HG03520 (cell line): ENCODE data around the gene CYP26C1.
"Not testable (repeated sequence)": the region's sequence is repeated elsewhere in the genome, so short reads cannot be mapped to it uniquely, and the experiment has no call there.

Experiments used
- ATAC-seq: cut with Tn5 transposase; IDR thresholded peaks from one replicate; pipeline ENCODE4 v1.9.1; 2021; ENCODE audit warnings: mild to moderate bottlenecking, moderate library complexity; ENCODE audit not compliant: unreplicated experiment

CYP26C1 gene

DNA sequence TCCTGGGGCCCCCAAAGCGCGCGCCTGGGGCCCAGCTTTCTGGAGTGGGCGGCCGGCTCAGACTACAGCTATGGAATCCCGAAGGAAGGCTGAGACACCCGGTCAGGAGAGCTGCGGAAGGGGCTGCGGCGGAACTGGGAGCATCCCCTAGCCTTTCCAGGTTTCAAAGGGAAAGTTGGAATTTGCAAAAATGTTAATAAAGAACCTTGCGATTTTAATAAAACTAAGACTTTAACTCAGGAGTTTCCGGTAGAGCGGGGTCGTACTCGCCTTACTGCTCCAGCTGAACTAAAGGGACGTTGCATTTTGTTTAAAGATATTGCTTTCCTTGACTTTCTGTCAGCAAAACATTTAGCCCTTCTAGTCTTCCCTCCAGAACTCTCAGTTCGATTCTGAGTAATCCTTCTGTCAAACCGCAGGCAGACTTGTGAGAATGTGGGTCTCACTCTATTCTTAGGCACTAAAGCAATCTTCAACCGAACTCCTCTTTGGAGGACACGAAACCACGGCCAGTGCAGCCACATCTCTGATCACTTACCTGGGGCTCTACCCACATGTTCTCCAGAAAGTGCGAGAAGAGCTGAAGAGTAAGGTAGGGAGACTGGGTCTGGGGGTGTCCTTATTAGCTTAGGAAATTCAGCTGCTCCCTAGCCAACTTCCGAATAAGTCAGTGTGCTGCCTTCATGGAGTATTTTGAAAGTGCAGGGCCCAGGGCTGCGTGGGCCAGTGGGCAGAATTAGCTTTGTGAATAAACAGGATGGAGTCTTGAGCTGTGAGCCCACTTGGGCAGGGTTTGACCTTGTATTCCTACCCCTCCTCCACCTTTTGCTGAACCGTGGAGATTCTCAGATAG, 15.0 kb downstream of the CYP26C1 start:
- no peak for ATAC-seq

DNA sequence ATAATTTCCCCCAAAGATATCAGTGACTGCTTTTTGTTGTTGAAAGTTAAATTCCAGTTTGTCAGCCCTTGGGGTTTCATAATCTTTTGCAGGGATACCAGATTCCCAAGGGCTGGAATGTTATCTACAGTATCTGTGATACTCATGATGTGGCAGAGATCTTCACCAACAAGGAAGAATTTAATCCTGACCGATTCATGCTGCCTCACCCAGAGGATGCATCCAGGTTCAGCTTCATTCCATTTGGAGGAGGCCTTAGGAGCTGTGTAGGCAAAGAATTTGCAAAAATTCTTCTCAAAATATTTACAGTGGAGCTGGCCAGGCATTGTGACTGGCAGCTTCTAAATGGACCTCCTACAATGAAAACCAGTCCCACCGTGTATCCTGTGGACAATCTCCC, 16.3 kb downstream of the CYP26C1 start:
- ATAC-seq = no peak

DNA sequence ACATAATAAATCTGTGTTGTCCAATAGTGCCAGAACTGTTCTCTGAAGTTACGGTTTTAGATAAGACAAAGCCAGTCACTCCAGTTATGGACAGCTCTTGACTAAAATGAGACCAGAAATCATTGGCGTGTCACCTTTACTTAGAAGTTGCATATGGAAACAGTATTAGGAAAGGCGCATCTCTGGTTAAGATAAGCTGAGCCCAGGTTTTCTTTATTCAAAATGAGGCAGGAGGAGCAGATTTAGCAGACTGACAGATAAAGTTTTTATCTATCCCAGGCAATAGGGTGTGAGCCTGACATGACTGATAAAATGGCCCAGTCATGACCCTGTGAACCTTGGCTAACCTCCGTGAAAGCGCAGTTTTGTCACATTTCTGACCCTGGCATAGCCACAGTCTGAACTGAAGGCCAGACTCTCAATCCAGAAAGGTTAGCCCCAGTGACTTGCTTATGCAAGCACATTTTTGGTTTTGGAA, 17.3 kb downstream of the CYP26C1 start:
- no peak for ATAC-seq

DNA sequence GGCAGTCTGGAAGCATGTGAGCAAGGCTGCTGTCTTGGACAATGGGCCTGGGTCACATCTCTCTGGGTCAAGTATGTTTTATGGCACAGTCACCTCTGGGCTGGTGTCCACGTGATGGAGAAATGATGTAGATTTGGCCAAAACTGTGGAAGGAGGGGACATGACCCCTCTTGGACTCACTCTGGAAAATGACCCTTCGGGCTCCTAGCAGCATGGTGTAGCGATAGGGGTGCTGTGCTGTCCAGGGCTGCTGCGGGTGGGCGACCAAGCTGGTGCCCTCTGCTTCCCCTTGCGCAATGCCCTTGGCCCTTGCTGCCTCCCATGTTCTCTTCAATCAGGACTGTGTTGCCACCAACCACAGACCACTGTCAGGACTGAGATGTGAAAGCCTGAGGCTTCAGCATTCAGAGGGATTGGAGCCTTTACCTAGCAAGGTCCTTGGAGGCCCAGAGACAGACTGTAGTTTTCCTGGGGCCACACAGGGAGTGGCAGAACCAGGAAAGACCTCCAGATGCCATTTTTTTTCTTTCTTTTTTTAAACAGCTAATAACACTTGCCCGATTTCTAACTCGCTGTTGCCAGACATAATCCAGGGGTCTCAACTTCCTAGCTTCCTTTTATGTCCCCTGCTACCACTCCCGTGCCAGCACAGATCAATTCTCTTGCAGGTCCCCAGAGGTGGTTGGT, 19.2 kb downstream of the CYP26C1 start:
- ATAC-seq = no peak

DNA sequence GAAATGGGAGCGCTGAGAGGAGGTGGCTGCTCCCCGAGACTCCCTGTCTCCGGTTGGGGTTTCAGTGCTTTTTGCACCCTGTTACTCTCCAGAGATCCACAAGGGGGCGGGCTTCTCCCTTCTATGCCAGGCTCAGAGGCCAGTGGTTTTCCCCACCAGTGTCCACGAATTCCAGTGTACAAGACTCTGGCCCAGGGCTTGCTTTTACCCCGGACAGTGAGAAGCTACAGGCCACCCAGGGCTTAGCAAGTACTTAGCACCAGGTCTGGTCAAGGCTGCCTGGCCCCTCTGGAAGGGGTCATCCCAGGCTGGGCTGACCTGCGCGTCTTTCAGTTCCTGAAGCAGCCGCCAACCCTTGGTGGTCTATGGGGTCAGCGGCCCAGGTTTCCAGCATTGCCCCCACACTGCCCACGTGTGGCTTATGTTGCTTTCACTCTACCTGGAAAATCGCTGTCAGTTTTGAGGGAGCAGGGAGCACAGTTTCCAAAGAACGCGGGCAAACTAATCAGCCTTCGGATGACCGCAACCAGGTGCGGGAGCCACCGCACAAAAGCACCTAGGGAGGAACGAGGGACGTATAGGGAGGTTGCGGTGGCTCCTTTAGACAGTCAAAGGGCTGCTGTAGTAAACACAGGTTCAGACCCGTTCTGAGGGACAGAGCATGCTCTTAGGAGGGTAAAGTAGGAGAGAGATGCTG, 19.9 kb downstream of the CYP26C1 start:
- ATAC-seq = no peak

DNA sequence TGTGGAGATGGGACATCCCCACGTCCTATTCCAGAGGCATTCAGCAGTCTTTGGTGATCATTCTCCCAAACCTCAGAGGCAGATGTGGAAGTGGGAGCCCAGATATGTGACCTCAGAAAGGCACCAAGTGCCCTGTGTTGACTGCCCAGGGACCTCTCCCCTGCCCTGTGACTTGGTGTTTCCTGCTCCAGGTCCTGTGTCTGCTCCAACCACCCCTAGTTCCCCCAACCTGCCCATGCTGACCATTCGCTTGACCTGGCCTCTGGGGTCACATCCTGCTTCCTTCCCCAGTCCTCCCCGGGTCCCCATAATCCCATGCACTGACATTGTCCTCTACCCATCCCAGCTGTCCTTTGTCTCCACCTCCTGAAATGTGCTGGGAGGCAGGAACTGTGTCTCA, 20.7 kb downstream of the CYP26C1 start:
- ATAC-seq = no peak

DNA sequence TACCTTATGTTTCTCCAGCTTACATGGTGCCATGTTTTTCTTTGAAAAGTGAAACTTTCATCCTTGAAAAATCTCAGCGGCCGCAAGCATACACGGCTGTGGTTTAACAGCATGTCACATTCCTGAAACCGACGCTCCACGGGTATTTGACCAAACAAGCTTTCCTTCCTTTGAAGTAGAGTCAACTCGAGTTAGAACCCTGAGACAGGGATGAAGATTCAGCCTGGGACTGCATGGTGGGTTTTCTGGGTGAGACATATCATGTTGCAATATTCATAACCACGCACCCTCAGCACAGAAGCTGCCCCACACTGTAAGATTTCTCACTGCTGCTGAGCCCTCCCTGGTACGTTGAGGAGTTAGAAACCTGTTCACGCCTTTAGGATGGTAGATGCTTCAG, 21.2 kb downstream of the CYP26C1 start:
- ATAC-seq = no peak

DNA sequence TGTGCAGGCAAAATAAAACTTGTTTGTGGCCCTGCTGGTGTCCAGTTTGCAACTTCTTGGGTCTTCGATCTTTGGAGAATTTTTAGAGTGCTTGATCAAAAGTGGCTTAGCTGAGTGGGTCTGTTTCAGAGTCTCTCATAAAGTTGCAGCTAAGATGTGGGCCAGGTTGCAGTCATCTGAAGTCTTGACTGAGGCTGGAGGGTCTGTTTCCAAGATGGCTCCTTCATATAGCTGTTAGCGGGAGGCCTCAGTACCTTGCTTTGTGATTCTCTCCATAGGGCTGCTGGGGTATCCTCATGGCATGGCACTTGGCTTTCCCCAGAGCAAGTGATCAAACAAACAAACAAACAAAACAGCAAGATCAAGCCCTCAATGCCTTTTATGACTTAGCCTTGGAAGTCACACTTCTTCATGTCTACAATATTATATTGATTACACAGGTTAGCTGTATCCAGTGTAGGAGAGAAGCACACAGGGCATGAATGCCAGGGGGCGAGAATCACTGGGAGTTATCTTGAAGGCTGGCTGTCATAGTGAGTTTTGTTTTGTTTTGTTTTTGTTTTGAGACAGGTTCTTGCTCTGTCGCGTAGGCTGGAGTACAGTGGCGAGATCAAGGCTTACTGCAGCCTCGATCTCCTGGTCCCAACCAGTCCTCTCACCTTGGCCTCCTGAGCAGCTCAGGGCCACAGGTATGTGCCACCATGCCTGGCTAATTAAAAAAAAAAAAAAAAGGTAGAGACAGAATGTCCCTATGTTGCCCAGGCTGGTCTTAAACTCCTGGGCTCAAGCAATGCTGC, 23.3 kb downstream of the CYP26C1 start:
- no peak for ATAC-seq

DNA sequence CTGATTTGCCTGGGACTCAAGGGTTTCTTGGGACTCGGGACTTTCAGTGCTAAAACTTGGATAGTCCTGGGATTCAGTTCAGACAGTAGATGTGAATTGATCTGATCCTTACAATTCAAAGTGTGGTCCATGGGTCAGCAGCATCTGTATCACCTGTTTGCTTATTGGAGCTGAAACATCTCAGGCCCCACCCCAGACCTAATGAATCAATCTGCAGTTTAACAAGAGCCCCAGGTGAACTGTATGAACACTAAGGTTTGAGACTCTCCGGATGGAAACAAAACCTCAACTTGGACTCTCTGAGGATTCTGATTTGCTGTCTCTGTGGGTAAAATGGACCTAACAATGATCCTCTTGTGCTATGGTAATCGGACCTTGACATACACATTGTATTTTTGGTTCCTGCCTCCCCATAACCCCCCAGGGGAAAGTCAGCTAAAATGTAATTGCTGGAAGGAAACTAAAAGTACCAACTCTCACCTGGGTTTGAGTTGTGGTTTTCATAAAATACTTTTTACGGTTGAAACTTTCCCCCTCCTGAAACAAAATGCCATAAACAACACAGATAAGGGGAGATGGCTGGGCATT, 24.8 kb downstream of the CYP26C1 start:
- ATAC-seq = no peak

DNA sequence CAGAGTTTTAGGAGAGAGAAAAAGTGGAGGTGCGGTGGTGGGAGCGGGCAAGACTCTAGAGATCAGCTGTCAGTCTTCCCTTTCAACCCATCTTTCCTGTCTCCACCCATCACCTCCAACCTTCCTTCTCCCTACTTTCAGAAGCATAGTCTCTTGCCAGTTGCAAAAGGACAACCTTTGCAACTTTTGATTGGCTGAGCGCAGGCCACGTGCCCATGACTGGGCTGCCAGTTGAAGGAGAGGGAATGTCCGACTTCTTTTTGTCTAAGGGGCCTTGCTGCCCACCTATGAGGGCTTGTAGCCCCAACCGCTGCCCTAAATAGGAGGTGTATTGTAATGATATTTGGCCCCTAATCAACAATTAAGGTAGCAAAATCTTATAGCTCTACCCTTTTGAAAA, 25.7 kb downstream of the CYP26C1 start:
- no peak for ATAC-seq

DNA sequence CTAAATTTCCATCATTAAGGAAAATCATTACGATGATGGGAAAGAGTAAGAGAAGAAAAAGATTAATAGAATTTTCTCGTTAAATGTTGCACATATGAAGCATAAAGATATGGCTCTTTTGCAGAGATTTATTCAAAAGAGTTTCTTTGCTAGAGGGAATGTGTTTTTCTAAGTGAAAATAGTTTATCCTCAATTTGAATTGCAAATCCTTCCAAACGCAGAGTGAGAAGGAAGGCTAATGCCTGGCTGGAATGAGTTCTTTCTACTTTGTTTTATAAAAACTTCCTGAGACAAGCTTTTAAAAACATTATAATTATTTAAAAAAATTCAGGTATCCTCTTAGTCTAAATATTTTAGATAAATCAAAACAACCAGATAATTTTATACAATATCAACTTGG, 27.2 kb downstream of the CYP26C1 start:
- ATAC-seq = no peak

DNA sequence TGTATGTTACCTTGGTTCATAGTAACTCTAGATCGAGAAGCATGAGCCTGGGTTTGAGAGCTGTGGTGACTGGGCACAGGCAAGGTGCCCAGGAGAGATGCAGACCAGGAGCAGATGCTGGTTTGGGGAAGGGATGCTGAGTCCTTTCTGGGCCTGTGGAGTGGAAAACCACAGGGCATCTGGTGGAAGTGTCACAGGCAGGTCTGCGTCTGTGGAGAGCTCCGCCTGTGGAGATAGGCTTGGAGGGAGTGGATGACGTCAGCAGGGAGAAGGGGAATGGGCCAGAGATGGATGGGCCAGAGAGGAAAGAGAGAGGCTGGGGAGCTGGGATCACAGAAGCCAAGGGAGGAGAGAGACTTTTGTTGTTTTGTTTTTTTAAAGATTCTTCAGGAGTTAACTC, 27.9 kb downstream of the CYP26C1 start:
- ATAC-seq = no peak

DNA sequence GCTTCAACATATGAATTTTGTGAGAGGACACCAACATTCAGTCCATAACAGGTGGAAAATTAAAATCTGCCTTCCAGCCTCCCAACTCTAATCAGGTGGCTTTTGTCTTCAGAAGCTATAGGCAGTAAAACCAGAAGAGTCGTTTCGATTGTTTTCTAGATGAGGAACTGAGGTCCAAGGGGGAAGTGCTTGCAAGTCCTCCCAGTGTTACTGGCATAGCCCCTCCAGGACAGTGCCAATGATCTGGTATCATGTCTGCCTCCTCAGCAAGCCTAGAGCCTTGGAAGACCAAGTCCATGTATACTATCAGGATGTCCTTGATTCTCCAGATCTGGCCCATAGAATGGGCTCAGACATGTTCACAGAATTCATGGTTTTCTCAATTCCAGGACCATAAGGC, 30.0 kb downstream of the CYP26C1 start:
- ATAC-seq = no peak

DNA sequence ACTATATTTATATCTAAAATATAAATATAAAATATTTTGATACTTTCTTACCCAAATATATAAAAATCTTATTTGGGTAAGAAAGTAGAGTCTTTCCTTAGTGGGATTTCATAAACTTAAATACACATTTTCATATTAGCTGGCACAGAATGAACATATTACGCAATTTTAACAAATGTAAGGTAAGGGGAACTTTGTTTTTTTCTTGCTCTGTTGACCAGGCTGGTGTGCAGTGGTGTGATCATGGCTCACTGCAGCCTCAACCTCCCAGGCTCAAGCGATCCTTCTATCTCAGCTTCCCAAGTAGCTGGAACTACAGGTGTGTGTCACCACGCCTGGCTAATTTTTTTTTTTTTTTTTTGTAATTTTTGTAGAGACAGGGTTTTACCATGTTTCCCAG, 31.4 kb downstream of the CYP26C1 start:
- no peak for ATAC-seq

DNA sequence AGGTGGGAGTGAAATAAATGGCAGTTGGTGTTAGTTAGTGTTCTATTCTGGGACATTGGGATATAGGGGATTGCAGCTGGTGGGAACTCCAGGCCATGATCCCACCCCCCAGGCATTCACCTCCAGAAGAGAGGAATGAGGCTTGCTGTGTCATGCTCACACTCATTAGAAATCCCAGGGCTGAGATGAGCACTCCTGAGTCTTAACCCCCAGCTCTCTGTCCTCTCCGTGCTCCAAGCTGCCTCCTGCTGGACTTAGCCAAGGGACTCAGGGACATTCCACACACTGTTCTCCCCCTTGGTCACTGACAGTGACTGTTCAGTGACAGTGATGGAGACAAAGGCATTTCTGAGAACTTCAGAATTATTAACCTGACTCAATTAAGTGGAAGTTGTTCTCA, 34.6 kb downstream of the CYP26C1 start:
- no peak for ATAC-seq

DNA sequence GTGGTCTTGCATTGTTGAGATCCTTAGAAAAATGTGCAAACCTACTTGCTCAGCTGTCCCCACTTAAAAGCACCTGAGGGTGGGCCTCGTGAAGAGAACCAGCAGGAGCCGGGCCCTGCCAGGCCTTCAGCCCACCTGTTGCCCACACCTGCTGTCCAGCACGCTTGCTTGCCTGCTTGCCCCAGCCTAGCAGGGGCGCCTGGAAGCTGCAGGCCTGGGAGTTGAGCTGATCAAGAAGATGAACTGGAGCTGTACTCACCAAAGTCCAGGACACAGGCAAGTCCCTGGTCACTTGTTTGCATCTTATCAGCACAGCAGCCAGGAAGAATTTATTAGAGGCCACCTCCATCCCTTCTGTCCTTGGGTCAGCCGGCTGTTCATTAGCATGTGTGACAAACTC, 36.3 kb downstream of the CYP26C1 start:
- ATAC-seq = no peak

DNA sequence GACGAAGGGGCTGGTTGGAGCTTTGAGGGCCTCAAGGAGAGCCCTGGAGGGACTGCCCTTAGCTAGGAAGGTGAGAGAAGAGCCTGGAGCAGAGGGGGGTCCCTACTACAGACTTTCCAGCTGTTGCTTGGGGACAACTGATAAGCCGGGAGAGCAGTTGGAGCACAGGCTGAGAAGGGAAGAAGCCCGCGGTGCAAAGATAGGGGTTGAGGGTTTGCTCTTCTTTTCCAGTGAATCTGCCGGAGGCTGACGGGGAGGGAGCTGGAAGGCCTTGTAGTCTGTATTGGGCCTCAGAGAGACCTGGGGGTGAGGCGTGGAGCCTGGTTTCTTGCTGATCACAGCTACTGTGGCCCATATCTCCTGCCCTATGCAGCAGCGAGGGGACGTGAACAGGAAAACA, 36.8 kb downstream of the CYP26C1 start:
- ATAC-seq = no peak

DNA sequence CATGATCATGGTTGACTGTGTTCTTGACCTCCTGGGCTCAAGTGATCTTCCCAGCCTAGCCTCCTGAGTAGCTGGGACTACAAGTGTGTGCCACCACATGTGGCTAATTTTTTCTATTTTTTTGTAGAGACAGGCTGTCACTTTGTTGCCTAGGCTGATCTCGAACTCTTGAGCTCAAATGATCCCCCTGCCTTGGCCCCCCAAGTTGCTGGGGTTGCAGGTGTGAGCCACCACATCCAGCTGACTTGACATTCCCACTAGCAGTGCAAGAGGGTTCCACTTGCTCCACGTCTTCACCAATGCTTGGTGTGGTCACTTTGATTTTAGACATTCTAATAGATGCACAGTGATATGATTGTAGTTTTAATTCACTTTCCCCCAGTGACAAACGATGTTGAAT, 38.2 kb downstream of the CYP26C1 start:
- no peak for ATAC-seq

DNA sequence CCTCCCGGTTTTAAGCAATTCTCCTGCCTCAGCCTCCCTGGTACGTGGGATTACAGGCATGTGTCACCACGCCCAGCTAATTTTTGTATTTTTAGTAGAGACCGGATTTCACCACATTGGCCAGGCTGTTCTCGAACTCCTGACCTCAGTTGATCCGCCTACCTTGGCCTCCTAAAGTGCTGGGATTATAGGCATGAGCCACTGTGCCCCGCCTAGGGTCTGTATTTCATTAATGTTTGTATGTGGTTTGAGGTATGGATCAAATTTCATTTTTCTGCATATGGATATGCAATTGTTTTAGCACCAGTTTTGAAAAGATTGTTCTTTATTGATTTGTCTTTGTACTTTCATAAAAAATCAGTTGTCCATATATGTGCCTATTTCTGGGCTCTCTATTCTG, 39.1 kb downstream of the CYP26C1 start:
- ATAC-seq = no peak

DNA sequence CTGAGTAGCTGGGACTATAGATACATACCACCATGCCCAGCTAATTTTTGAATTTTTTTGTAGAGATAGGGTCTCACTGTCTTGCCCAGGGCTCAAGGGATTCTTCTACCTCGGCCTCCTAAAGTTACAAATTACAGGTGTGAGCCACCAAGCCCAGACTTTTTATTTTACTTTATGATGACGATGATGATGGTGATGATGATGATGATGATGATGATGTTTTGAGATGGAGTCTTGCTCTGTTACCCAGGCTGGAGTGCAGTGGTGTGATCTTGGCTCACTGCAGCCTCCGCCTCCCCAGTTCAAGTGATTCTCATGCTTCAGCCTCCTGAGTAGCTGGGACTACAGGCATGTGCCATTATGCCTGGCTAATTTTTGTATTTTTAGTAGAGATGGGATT, 40.5 kb downstream of the CYP26C1 start:
- ATAC-seq = not testable (repeated sequence)

DNA sequence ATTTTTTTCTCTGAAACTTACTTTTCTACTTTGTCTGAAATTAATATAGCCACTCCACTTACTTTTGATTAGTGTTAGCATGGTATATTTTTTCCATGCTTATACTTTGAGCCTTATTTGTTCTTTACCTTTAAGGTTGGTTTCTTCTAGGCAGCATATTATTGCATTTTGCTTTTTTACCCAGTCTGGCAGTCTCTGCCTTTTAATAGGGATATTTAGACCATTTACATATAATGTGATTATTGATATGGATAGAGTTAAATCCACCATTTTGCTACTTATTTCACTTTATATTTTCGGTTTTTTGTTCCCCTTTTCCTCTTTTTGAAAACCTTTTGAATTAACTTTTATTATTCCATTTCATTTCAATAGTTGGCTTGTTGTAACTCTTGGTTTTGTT, 43.4 kb downstream of the CYP26C1 start:
- no peak for ATAC-seq
